Measurements from ENCODE around the gene OR4D11.

The OR4D11 gene

GRCh38 chr11:59550368-59550841 lies 47.0 kb downstream of the OR4D11 start:
- DNase-seq, result peak; percentile 76 to 83

DNA sequence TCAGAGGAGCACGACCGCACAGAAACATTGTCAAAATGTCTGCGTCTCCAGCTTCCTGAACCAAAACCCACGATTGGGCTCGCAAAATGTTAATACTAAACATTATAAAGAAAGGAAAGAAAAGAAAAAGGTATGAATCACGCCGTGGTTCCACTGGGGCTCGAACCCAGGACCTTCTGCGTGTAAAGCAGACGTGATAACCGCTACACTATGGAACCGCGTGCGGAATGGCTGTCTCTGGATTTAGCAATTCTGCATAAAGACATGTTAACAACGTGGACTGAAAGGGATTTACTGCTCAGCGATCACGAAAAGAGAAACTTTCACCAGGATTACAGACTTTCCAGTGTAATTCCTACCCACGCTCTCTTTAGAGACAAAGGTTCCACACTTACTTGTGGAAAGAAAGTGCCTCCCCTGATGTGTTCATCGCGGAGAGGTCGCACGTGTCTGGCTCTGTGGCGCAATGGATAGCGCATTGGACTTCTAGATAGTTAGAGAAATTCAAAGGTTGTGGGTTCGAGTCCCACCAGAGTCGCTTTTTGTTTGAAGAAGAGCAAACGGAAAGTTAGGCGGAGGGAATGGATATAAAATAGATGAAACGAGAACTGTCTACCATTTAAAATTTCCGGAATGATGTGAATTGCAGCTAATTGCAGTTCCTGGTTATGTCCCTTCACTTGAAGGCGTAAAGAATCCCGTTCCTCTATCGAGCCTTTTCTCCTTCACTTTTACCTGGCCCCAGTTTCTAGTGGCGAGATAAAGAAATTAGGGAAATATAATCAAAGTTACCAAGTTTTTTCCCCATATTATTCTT lies 47.7 kb downstream of the OR4D11 start:
- DNase-seq, result peak; percentile 72 to 87

DNA sequence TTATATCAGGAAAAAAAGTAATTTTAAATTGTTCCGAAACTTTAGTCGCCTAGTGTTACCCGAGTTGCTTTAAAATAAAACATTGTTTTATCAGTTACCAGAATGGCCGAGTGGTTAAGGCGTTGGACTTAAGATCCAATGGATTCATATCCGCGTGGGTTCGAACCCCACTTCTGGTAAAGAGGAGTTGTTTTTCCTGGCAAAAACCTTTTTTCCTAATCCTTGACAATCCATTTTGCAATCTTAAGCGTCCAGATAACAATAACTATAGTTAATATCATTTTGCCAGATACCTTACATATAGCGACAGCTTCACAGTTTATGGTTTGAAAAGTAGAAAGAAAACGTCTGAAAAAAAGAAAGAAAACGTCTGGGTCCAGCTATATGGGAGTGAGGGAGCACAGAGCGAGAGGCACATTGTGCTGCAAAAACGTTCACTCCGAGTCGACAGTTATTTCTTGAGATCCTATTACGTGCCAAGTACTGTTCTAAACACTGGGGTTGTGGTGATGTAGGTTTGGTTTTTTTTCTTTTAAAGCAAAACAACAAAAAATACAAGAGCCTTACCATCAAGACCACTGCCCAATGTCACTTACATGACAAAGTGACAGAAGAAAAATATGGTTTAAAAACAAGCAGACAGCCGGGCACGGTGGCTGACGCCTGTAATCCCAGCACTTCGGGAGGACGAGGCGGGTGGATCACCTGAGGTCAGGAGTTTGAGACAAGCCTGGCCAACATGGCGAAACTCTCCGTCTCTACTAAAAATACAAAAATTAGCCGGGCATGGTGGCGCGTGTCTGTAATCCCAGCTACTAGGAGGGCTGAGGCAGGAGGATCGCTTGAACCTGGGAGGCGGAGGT lies 48.5 kb downstream of the OR4D11 start:
- DNase-seq, result peak in 1 of 2 experiments; percentile 59

GRCh38 chr11:59552844-59553243 lies 49.5 kb downstream of the OR4D11 start:
- DNase-seq, result no peak

DNA sequence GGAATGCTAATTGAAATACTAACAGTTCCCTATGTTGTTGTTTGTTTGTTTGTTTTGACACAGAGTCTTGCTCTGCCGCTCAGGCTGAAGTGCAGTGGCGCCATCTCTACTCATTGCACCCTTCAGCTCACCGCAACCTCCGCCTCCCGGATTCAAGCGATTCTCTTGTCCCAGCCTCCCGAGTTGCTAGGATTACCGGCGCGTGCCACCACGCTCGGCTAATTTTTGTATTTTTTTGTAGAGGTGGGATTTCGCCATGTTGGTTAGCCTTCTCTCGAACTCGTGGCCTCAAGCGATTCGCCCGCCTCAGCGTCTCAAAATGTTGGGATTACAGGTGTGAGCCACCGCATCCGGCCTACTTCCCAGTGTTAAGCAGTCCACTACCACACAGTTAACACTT lies 49.9 kb downstream of the OR4D11 start:
- no peak for DNase-seq
